Caco-2 (cell line): ENCODE measurements around the gene INS. TPM values are rescaled to one million over a fixed set of nuclear protein-coding genes. Genes with fewer than 3 reads are reported as not detected.

Experiments used
- BruUV-seq: library from RNA; stranded (reverse); fragments of 400-500 nt; replicated peaks from 2 replicates; lab custom pipeline; 2021; lab: Mats Ljungman, UMichigan
- CTCF ChIA-PET: fragments of 300-600 bp; sonication (Branson Sonifier 250); formaldehyde crosslinking; loops from one replicate; lab custom pipeline; 2022; ENCODE audit warnings: antibody characterized with exemption; lab: Charles Lee
- POLR2A ChIA-PET: fragments of 300-600 bp; sonication (Branson Sonifier 250); formaldehyde crosslinking; loops from one replicate; lab custom pipeline; 2022; ENCODE audit warnings: antibody characterized with exemption; lab: Charles Lee
- DNase-seq, 2 experiments: peaks; one replicate each; pipeline versions ENCODE4 v3.0.0 to v3.0.0-alpha.2; 2020 to 2022
- H3K27me3 ChIP-seq: replicated peaks from 2 replicates; pipeline ENCODE4 v1.6.0; 2011; ENCODE audit warnings: low read length; ENCODE audit not compliant: control insufficient read depth, insufficient read depth
- H3K36me3 ChIP-seq: 2 replicates; pipeline ENCODE4 v1.5.1; 2011; ENCODE audit warnings: low read length; ENCODE audit not compliant: control insufficient read depth, insufficient read depth
- H3K4me1 ChIP-seq: fragments of 250-450 bp; sonication (Bioruptor Pico); 2 replicates; pipeline ENCODE4 v1.5.1; 2020; ENCODE audit warnings: mild to moderate bottlenecking
- H3K4me3 ChIP-seq: 2 replicates; pipeline ENCODE4 v1.5.1; 2011; ENCODE audit warnings: low read depth, mild to moderate bottlenecking, control low read depth, low read length
- H3K9me3 ChIP-seq: fragments of 250-450 bp; sonication (Bioruptor Pico); 2 replicates; pipeline ENCODE4 v1.5.1; 2020; ENCODE audit warnings: mild to moderate bottlenecking, moderate library complexity
- H3K27ac Mint-ChIP-seq: one replicate; pipeline ENCODE4 v1.8.0; 2022; ENCODE audit warnings: mixed read lengths; ENCODE audit not compliant: unreplicated experiment
- H3K27me3 Mint-ChIP-seq: one replicate; pipeline ENCODE4 v1.8.0; 2022; ENCODE audit warnings: mixed read lengths; ENCODE audit not compliant: insufficient read depth, unreplicated experiment
- H3K36me3 Mint-ChIP-seq: one replicate; pipeline ENCODE4 v1.8.0; 2022; ENCODE audit warnings: mild to moderate bottlenecking, mixed read lengths; ENCODE audit not compliant: insufficient read depth, unreplicated experiment
- H3K4me1 Mint-ChIP-seq: one replicate; pipeline ENCODE4 v1.8.0; 2022; ENCODE audit warnings: low read depth, mixed read lengths; ENCODE audit not compliant: unreplicated experiment
- H3K4me3 Mint-ChIP-seq: one replicate; pipeline ENCODE4 v1.8.0; 2022; ENCODE audit warnings: mild to moderate bottlenecking, moderate library complexity, mixed read lengths; ENCODE audit not compliant: unreplicated experiment
- H3K9me3 Mint-ChIP-seq: one replicate; pipeline ENCODE4 v1.8.0; 2022; ENCODE audit warnings: mixed read lengths; ENCODE audit not compliant: unreplicated experiment
- intact Hi-C: fragments of 100-400 bp; cut with micrococcal nuclease; formaldehyde crosslinking; loops from one replicate; pipeline ENCODE4 v1.10.0; 2022; ENCODE audit not compliant: unreplicated experiment
- total RNA-seq: library from RNA; stranded (reverse); gene quantifications from 2 replicates; pipeline ENCODE4 v1.2.3, GENCODE V29; 2022
- TF ChIP-seq, protein P1 (sequence below), 2 experiments: fragments of 200-600 bp in 1 of 2; IDR thresholded peaks; 1 replicate in 1 of 2; 2 replicates in 1 of 2; pipeline versions ENCODE4 v1.5.1 to v1.8.0; 2011 to 2022; ENCODE audit warnings: antibody characterized with exemption in 1 of 2, control low read depth in 1 of 2, inconsistent platforms in 1 of 2, low read depth in 1 of 2, low read length in 1 of 2, mild to moderate bottlenecking in 1 of 2, moderate library complexity in 1 of 2; ENCODE audit not compliant: insufficient read depth in 1 of 2, severe bottlenecking in 1 of 2, unreplicated experiment in 1 of 2

Gene INS
- total RNA-seq, 1 experiment from 2014 or later = not detected

DNA sequence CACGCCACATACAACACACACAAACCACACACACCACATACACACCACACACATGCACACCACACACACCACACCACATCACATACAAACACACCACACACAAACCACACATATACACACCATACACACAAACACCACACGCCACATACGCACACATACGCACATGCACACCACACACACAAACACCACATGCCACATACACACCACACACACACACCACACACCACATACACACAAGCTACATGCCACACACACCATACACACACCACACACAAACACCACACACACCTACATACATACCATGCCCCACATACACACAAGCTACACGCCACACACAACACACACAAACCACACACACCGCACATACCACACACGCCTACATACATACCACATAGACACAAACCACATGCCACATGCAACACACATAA, 26.3 kb upstream of the INS start:
- Mint-ChIP-seq H3K27me3 (no peaks in the 10 kb centered on the region), H3K9me3 (no peaks in the 10 kb centered on the region), H3K4me3 (no peak overlapping the region), H3K27ac (no peak overlapping the region), H3K4me1 (no peaks in the 10 kb centered on the region), H3K36me3 (no peaks in the 10 kb centered on the region)
- ChIA-PET CTCF (interaction anchor here (1.0 to 5.0 kb wide), 8 partner anchors 10 to 232 kb away, joined by 3 to 55 read pairs (median 6); no protein-coding TSS in a partner anchor), POLR2A (no interaction called here)
- Histone ChIP-seq H3K4me1 (peaks cover 10% of the 10 kb centered on the region; the same call in 1 of the 2 replicates), H3K27me3 (no peaks in the 10 kb centered on the region), H3K4me3 (no peak overlapping the region), H3K9me3 (no peaks in the 10 kb centered on the region), H3K36me3 (no peaks in the 10 kb centered on the region)
- no peak for DNase-seq
- BruUV-seq = no TSS peak
- TF ChIP-seq, protein P1, sequence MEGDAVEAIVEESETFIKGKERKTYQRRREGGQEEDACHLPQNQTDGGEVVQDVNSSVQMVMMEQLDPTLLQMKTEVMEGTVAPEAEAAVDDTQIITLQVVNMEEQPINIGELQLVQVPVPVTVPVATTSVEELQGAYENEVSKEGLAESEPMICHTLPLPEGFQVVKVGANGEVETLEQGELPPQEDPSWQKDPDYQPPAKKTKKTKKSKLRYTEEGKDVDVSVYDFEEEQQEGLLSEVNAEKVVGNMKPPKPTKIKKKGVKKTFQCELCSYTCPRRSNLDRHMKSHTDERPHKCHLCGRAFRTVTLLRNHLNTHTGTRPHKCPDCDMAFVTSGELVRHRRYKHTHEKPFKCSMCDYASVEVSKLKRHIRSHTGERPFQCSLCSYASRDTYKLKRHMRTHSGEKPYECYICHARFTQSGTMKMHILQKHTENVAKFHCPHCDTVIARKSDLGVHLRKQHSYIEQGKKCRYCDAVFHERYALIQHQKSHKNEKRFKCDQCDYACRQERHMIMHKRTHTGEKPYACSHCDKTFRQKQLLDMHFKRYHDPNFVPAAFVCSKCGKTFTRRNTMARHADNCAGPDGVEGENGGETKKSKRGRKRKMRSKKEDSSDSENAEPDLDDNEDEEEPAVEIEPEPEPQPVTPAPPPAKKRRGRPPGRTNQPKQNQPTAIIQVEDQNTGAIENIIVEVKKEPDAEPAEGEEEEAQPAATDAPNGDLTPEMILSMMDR (IDR thresholded peaks at IDR 0.05; ENCODE audit: insufficient read depth in 1 of 2, low read depth in 1 of 2, low read length in 1 of 2, severe bottlenecking in 1 of 2, unreplicated experiment in 1 of 2) = no peak
- intact Hi-C loops = loop anchor here (2.0 kb wide), 1 partner anchor 112 kb away; no protein-coding TSS in a partner anchor

DNA sequence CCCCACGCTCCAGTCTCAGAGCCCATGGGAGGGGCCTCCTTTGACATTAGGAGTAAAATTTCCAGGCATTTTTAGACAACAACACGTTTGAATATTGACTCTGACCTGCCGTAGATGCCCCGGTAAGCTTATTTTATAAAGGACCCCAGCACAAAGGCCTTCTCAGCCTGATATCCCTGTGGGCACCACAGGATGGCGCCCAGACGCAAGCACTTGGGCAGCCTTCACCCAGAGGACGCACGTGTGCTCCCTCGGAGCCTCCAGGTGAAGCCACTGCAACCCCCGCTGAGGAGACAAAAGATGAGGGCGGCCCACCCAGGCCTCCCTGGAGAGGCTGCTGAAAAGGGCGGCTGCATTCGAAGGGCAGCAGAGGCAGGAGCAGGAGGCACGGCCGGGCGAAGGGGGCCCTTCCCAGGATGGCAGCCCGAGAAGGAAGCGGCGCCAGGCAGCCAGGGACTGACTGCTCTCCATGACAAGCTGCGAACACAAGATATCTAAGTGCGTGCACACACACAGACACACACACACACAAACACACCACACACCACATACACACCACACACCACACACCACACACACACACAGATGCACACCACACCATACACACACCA, 25.8 kb upstream of the INS start:
- Histone ChIP-seq H3K27me3 (no peaks in the 10 kb centered on the region), H3K4me3 (no peak overlapping the region), H3K4me1 (peaks cover 10% of the 10 kb centered on the region; the same call in 1 of the 2 replicates), H3K9me3 (no peaks in the 10 kb centered on the region), H3K36me3 (no peaks in the 10 kb centered on the region)
- peak in 1 of 2 experiments; percentile 71 for DNase-seq
- ChIA-PET POLR2A (no interaction called here), CTCF (interaction anchor here (0.6 to 5.0 kb wide), 19 partner anchors 11 to 245 kb away, joined by 3 to 55 read pairs (median 4); partner anchors contain the start of gene TH)
- H3K36me3 Mint-ChIP-seq = no peaks in the 10 kb centered on the region
- no peaks in the 10 kb centered on the region for H3K27me3 Mint-ChIP-seq
- no peak overlapping the region for H3K4me3 Mint-ChIP-seq
- H3K9me3 Mint-ChIP-seq = no peaks in the 10 kb centered on the region
- no TSS peak for BruUV-seq
- intact Hi-C loops = loop anchor here (2.0 kb wide), 1 partner anchor 112 kb away; no protein-coding TSS in a partner anchor
- H3K27ac Mint-ChIP-seq = no peak overlapping the region
- TF ChIP-seq, protein P1 (IDR thresholded peaks at IDR 0.05; ENCODE audit: insufficient read depth in 1 of 2, low read depth in 1 of 2, low read length in 1 of 2, severe bottlenecking in 1 of 2, unreplicated experiment in 1 of 2) = peak; percentile 69 to 82
- H3K4me1 Mint-ChIP-seq = no peaks in the 10 kb centered on the region

DNA sequence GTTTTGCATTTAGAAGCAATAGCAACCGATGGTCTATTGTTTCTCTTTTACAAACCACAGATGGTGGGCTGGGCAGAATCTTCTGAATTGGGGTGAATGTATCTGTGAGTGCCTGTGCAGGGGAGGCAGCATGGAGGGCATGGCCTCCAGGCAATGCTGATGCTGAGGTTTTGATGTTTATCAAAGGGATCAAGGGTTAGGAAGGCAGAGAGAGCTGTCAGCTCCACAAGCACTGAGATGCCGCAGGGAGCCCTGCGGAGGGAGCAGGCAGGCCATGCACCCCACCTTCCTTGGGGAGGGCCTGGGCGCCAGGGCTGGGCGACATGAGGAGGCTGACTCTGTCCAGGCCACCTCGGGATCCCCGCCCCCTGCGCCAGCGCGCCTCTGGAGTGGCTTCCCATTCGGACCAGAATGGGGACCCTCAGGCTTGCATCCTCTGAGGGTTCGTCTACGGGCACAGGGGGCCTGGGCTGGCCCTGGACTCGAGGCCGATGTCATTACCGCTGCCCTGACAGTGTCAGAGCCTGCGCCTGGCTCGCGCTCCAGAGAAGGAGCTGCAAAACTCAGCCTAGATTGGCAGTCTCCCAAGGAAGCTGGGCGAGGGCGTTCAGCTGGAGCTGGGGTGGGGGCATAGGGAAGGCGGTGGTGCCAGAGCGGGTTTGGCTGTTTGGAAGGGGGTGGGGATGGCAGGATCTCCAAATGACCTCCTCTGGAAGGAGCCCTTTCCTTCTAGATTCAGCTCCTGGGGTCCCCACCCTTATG, 24.5 kb upstream of the INS start:
- no peak overlapping the region for H3K4me3 Mint-ChIP-seq
- ChIA-PET POLR2A (no interaction called here), CTCF (interaction anchor here (0.6 to 5.0 kb wide), 12 partner anchors 12 to 588 kb away, joined by 3 to 55 read pairs (median 4); partner anchors contain the start of genes KRTAP5-2 and TH)
- no peaks in the 10 kb centered on the region for H3K4me1 Mint-ChIP-seq
- H3K27ac Mint-ChIP-seq = no peak overlapping the region
- intact Hi-C loops = loop anchor here (2.0 kb wide), 1 partner anchor 113 kb away; no protein-coding TSS in a partner anchor
- H3K9me3 ChIP-seq = no peaks in the 10 kb centered on the region
- no peaks in the 10 kb centered on the region for H3K27me3 ChIP-seq
- H3K36me3 Mint-ChIP-seq = no peaks in the 10 kb centered on the region
- no TSS peak for BruUV-seq
- DNase-seq = no peak
- no peaks in the 10 kb centered on the region for H3K27me3 Mint-ChIP-seq
- peaks cover 14% of the 10 kb centered on the region for H3K4me1 ChIP-seq
- no peaks in the 10 kb centered on the region for H3K9me3 Mint-ChIP-seq
- no peaks in the 10 kb centered on the region for H3K36me3 ChIP-seq
- TF ChIP-seq, protein P1 (IDR thresholded peaks at IDR 0.05; ENCODE audit: insufficient read depth in 1 of 2, low read depth in 1 of 2, low read length in 1 of 2, severe bottlenecking in 1 of 2, unreplicated experiment in 1 of 2) = no peak
- H3K4me3 ChIP-seq = no peak overlapping the region
